ENCODE results near the gene TDRD5. TPM values are rescaled to one million over a fixed set of nuclear protein-coding genes. Genes with fewer than 3 reads are reported as not detected.
"Not testable (repeated sequence)": the region's sequence is repeated elsewhere in the genome, so short reads cannot be mapped to it uniquely, and the experiment has no call there.

TDRD5 gene
- total RNA-seq, 1 donor from 2014 or later: 0.59 TPM

GRCh38 chr1:179601093-179601492, 9.5 kb downstream of the TDRD5 start:
- DNase-seq: no peak

DNA sequence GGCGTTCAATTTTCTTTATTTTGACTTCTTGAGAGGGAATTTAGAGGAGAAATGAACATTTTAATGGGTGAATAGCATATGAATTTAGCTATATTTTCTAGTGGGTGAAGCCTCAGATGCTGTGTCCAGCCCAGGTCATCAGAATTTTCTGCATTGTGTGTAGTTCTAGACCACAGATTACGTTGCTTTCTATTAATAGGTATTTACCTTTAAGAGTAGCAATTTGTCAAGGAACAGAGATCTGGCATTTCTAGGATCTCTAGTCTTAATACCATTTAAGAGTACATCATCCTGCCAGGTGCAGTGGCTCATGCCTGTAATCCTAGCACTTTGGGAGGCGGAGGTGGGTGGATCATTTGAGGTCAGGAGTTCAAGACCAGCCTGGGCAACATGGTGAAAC, 20.7 kb downstream of the TDRD5 start:
- no peak for DNase-seq

- DNase-seq: no peak
These were observed 39.1 kb downstream of the TDRD5 start for GRCh38 chr1:179630719-179631118.

DNA sequence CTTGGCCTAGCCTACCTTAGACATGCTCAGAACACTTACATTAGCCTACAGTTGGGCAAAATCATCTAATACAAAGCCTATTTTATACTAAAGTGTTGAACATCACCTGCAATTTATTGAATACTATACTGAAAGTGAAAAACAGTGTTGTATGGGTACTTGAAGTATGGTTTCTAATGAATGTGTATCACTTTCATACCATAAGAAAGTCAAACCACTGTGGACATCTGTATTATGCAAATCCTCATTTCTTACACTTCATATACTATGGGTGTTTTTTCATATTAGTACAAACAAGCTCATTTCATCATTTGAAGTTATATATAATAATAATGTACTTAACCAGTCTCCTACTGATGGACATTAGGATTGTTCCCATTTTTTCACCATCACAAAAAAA, 41.2 kb downstream of the TDRD5 start:
- DNase-seq: no peak

GRCh38 chr1:179637211-179637860, 45.7 kb downstream of the TDRD5 start:
- DNase-seq: no peak

DNA sequence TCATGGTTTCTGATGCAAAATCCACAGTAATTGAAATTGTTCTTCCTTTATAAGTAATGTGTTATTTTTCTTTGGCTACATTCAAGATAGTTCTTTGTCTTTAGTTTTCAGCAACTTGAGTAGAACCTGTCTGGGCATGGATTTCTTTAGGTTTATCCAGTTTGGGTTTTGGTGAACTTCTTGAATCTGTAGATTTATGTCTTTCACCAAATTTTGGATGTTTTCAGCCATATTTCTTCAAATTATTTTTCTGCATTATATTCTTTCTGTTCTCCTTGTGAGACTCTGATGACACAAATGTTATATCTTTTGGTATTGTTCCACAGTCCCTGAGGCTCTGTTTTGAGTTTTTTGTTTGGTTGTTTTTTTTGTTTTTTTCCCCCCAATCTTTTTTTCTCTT, 69.4 kb downstream of the TDRD5 start:
- DNase-seq: no peak

DNA sequence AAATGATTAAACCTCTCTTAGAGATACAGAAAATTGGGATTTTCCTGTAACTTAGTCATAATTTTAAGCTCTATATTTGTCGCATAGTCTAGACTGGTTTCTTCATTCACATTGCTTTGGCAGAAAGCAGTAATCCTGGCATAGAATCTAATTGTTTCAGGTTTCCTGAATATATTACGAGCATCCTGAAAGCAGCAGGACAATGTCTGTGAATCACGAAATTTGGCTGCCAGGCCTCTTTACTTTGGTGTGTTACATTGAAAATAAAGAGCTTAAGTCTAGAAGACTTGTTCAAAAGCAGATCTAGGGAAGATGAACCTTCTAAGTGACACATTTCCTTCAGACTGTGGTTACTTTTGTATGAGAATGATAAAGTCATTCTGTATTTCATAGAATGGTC, 72.2 kb downstream of the TDRD5 start:
- DNase-seq: peak; percentile 0

DNA sequence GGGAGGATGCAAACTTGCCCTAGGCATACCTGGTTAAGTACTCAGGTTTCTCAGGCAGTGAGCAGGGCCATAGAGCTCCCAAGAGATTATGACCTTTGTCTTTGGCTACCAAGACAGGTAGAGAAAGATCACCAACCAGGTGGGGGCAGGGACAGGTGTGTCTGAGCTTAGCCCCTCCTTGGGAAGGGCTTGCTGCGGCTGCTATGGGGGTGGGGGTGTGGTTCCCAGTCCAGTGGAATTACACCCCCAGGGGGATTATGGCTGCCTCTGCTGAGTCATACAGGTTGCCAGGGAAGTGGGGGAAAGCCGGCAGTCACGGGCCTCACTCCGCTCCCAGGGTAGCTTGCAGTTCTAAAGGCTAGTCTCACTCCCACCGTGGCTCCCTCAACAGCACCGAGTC, 86.2 kb downstream of the TDRD5 start:
- no peak for DNase-seq

GRCh38 chr1:179694530-179694929, 102.9 kb downstream of the TDRD5 start:
- DNase-seq: not testable (repeated sequence)

DNA sequence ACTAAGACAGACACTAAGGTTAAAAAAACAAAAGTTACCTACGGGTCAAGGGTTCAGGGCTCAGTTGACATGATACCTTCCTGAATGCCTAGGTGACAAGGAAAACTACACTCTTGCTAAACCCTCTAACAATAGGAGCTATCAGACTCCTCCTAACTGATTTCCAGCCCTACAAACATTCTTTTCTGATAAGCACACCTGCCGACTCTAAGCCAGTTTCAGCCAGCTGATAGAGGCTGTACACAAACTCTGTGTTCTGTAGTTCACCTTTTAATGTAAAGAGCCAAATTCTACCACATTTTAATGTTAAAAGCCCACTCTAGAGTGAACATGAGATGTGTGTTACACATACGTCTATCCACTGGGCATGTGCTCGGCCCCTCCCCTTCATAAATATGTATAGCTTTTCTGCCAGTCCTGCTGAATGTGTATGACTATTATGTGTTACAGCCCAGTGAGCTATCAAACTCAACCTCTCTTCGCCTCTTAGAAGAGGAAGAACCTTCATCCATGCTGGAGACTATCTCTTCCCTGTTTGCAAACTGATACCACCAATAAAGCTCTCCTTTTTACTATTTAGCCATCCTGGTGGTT, 111.4 kb downstream of the TDRD5 start:
- DNase-seq: no peak

DNA sequence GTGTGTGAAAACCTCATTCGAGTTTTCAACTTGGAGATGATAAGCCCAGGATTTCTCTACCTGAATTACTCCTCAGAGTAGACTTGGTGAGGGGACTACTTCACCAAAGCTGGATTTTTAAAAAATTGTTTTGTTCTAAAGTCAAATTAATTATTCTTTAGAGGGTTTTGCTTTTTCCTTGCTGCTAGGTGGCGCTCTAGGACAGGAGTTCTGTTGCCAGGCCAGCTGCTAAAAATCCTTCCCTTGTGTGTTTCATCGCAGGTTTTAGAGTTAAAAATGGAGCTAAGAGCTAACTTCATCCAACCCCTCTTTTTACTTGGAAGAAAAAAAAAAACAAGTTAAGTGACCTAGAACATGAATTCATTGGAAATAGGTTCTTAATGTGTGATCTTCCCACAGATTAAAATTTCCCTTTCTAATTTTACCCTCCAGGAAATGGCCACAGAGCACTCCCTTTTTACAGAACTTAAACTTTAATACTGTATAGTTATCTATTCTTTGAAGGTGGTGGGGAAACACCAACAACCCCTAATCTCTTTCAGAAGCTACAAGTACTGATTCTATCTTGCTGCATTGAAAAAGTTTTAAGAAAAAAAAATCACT, 114.8 kb downstream of the TDRD5 start:
- DNase-seq: peak; percentile 54

GRCh38 chr1:179707406-179707805, 115.8 kb downstream of the TDRD5 start:
- DNase-seq: no peak

DNA sequence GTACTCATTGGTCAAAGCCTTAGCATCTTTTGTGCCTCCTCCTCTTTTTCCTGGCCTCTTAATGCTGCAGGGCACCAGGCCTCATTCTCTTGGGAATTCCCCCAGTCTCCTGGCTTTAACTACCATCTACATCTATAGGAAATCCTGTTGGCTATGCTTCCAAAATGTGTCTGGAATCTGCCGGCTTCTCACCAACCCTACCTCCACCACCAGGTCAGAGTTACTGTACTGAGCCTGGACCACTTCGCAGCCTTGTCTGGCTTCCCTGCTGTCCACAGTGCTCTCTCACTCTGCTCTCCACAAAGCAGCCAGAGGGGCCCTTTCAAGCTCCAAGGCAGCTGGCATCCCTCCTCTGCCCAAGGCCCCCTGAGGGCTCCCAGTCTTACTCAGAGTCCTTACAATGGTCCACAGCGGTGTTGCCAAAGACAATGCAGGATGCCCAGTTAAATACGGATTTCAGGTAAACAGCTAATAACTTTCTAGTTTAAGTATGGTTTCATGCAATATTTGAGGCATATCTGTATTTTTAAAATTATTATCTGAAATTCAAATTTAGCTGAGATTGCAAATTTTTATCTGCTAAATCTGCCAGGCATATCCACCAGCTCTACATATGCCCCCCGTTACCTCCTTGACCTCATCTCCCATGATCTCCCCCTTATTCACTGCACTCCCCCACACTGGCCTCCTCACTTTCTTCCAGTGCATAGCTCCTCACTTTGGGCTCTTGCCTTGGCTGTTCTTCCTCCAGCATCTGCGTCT, 117.0 kb downstream of the TDRD5 start:
- DNase-seq: no peak

DNA sequence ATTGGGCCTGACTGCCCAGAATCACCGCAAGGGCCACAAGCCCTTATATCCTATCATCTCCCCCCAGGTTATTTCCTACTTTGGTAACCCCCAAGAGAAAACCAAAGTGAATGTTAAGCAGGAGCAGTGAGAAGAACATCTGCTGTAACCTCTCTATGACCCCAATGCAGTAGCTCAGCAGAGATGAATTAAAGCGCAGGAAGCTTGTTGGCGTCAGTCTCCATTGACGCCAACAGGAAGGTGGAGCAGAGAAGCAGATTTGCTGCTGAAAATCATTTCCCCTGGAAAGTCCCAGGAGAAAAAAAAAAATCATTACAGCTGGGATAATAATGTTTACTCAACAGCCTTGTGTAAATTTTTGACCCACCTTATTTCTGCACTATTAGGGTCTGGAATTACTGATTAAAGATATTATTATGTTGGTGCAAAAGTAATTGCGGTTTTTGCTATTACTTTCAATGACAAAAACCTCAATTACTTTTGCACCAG, 118.3 kb downstream of the TDRD5 start:
- DNase-seq: peak; percentile 55

DNA sequence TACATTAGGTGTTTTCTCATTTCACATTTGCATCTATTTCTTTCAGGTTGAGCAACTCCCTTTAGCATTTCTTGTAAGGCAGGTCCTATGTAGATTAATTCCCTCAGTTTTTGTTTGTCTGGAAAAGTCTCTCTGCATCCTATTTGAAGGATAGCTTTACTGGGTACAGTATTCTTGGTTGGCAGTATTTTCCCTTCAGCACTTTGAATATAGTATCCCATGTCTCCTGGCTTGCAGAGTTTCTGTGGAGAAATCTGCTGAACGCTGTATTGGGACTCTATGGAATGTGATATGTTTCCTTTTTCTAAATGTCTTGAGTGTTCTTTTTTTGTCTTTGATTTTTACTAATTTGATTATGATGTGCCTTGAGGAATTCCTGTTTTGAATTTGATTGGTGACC, 122.5 kb downstream of the TDRD5 start:
- no peak for DNase-seq

DNA sequence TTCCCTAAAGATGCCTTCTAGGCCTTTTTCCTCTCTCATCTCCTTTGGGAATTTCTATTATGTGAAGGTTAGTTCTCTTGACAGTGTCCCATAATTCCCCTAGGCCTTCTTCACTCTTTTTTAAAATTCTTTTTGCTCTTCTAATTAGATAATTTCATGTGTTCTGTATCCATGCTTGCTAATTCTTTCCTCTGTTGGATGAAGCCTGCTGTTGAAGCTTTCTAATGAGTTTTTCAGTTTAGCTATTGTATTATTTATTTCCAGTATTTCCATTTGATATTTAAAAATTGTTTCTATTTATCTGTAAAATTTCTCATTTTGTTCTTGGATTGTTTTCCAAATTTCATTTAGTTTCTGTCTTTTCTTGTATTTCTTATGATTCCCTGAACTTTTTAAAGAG, 123.0 kb downstream of the TDRD5 start:
- DNase-seq: no peak

DNA sequence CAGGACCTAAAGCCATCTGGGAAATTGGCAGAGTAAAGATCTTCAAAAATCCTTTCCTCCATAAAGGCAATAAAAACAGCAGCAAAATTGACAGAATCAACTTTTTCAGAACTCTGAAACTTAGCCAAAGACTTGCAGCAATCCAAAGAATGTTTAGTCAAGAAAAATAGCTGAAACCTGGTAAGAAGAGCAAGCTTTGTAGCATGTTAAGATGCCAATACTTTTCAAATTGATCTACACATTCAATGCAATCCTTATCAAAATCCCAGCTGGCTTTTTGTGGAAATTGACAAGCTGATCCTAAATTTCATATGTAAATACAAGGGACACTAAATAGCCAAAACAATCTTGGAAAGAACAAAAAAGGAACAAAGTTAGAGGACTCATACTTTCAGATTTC, 127.6 kb downstream of the TDRD5 start:
- DNase-seq: no peak

DNA sequence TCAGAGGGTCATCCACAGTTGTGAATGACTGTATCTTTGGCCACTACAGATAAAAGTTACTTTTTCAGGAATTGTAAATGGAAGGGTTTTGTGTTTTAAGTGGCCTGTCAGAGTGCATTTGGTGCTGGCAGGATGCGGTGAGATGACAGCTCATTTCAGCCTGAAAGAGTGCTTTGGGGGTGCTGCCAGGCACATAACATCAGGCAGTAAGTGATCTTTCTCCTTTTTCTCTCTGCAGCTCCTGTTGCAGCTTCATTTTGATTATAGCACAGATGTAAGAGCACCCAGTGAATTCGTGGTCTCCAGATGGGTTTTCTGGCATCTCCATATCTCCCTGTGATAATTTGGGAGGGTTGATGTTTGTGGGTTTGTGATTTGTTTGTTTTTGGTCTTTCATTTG, 136.6 kb downstream of the TDRD5 start:
- DNase-seq: no peak

DNA sequence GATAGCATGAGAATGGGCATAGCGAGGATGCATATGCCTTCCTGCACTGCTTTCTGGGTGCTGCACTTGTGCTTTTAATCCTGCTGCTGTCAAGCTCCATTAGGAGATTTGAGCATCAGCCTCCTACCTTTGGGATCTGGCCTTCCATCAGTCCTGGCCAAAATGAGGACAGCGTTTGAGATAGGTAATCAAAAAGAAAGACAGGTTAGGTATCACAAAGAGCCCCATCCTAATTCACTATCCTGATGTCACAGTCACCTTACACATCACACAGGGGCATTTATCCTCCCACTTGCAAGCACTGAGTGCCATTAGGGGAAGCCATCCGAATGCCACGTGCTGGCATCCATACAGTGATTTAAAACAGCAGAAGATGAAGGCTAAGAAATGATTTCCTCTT, 138.2 kb downstream of the TDRD5 start:
- no peak for DNase-seq

DNA sequence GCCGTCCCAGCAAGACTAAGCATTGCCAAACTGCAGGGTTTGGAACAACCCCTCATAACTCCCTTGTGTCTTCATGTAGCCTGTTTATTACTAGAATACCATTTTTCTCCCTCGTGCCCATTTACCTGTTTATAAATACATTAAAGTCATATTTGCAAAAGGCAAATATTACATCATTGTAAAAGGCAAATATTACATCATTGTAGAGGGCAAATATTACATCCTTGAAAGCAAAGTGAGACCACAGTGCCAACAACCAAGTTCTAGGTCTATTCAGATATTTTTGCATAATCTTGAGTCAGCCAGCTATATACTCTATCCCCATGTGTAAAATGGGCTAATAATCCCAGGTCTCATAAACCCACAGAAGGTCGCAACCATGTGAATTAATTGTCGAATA, 140.0 kb downstream of the TDRD5 start:
- no peak for DNase-seq
